Gastrocnemius medialis (tissue), 4 donors: ENCODE measurements around the gene TSEN2.

Source experiments
- POLR2A ChIP-seq, 2 donors: fragments of 450-650 bp; IDR thresholded peaks; one replicate each; pipeline ENCODE4 v1.6.1; 2017; ENCODE audit warnings: antibody characterized with exemption in 2 of 2, mild to moderate bottlenecking in 2 of 2, moderate library complexity in 2 of 2
- TF ChIP-seq, protein P1 (sequence below), 5 experiments: fragments of 450-650 bp in 3 of 5; fragments of 200-600 bp in 2 of 5; sonication (generic) in 2 of 5; IDR thresholded peaks in 4 of 5; conservative IDR thresholded peaks in 1 of 5; 1 replicate in 4 of 5; 2 replicates in 1 of 5; pipeline ENCODE4 v1.5.1; 2016 to 2019; ENCODE audit warnings: antibody characterized with exemption in 5 of 5, mild to moderate bottlenecking in 3 of 5, moderate library complexity in 3 of 5

DNA sequence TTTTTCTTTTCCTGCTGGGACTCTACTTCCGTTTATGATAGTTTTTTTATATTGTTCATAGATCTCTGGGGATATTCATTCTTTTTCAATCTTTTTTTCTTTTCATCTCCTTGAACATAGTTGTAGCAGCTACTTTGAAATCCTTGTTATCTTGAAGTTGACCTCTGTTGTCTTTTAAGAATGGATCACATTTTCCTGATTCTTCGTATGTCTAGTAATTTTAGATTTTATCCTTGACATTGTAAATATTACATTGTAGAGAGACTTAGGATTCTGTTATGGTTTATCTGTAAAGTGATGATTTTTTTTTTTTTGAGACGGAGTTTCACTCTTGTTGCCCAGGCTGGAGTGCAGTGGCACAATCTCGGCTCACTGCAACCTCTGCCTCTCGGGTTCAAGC lies 93.1 kb downstream of the TSEN2 start:
- TF ChIP-seq, protein P1, sequence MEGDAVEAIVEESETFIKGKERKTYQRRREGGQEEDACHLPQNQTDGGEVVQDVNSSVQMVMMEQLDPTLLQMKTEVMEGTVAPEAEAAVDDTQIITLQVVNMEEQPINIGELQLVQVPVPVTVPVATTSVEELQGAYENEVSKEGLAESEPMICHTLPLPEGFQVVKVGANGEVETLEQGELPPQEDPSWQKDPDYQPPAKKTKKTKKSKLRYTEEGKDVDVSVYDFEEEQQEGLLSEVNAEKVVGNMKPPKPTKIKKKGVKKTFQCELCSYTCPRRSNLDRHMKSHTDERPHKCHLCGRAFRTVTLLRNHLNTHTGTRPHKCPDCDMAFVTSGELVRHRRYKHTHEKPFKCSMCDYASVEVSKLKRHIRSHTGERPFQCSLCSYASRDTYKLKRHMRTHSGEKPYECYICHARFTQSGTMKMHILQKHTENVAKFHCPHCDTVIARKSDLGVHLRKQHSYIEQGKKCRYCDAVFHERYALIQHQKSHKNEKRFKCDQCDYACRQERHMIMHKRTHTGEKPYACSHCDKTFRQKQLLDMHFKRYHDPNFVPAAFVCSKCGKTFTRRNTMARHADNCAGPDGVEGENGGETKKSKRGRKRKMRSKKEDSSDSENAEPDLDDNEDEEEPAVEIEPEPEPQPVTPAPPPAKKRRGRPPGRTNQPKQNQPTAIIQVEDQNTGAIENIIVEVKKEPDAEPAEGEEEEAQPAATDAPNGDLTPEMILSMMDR (IDR thresholded peaks at IDR 0.05 in 4 of 5, conservative IDR thresholded peaks at IDR 0.05 in 1 of 5), result no peak
- TF ChIP-seq POLR2A (IDR thresholded peaks at IDR 0.05), result no peak
